Measurements from ENCODE around the gene NVL.

NVL gene

DNA sequence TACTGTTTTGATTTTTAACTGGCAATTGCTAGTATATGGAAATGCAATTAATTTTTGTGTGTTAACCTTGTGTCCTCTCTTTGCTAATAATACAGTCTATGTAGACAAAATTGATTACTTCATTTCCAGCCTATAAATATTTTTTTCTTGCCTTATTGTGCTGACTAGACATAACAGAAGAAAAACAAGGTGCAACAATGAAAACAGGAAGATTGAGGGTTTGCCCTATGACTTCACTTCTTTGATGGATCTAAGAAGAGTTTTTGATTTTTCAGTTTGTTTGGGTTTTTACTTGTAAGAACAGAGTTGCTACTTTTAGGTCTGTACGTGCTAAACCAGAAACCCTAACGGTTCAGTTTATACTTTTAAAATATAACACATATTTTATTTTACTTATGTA is 18.2 kb upstream of the NVL start:
- DNase-seq, result no peak
- TF ChIP-seq POLR2A (IDR thresholded peaks at IDR 0.05; ENCODE audit: low read length) (no peak), GATA1 (IDR thresholded peaks at IDR 0.05; ENCODE audit: low read depth, low read length) (no peak)

DNA sequence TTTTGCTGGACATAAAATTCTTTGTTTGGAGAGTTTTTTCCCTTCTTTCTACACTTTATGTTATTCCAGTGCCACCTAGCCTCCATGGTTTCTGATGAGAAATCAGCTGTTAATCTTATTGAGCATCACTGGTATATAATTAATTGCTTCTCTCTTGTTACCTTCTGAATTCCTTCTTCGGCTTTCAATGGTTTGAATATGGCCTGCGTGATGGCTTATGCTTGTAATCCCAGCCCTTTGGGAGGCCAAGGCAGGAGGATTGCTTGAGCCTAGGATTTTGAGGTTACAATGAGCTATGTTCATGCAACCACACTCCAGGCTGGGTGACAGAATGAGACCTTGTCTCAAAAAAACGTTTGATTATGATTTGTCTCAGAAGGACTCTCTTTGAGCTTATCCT is 13.7 kb upstream of the NVL start:
- DNase-seq, result peak; percentile 25 to 34
- no peak for TF ChIP-seq GATA1 (IDR thresholded peaks at IDR 0.05; ENCODE audit: low read depth, low read length)
- TF ChIP-seq POLR2A (IDR thresholded peaks at IDR 0.05; ENCODE audit: low read length), result no peak

DNA sequence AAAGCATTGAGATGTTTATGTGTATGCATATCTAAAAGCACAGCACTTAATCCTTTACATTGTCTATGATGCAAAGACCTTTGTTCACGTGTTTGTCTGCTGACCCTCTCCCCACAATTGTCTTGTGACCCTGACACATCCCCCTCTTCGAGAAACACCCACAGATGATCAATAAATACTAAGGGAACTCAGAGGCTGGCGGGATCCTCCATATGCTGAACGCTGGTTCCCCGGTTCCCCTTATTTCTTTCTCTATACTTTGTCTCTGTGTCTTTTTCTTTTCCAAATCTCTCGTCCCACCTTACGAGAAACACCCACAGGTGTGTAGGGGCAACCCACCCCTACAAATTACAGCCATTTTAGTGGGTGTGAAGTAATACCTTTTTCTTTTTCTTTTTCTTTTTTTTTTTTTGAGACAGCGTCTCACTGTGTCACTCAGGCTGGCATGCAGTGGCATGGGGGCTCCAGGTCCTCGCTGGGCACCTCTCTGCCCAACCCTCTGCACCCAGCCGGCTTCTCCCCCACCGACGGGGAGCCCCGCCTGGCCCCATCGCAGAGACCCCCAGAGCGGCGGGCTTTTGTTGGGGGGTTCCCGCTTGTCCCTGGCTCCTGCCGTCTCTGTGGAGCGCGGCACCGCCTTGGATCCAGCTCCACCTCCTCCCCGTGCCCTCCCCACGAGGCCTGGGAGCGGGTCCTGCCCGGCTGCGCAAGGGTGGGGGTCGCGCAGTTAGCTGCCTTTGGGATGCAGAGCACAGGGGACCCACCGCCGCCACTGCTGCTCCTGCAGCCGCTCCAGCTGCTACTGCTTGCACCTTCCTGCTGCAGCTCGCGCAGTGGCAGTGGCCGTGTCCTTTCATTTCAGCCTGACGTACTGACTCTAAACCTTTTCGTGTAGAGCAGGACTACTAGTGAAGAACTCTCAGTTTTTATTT is 10.7 kb upstream of the NVL start:
- peak; percentile 48 to 59 for DNase-seq

DNA sequence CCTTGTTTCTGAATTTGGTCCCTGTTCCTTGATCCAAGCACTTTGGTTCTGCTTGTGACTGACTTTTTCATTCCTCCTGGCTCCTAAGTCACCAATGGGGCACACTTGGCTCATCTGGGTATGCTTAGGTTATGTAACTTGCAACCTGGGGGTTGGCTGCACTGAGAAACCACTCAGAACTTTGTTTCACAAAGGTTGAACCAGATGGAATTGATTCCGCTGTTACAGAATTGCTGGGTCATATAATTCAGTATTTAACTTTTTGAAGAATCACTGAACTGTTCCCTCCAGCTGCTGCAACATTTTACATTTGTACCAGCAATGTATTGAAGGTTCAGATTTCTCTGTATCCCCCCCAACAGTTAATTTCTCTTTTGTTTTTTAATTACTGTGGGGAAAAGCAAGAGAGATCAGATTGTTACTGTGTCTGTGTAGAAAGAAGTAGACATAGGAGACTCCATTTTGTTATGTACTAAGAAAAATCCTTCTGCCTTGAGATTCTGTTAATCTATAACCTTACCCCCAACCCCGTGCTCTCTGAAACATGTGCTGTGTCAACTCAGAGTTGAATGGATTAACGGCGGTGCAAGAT is 9.6 kb upstream of the NVL start:
- TF ChIP-seq GATA1 (IDR thresholded peaks at IDR 0.05; ENCODE audit: low read depth, low read length), result no peak
- TF ChIP-seq POLR2A (IDR thresholded peaks at IDR 0.05; ENCODE audit: low read length), result no peak
- no peak for DNase-seq

DNA sequence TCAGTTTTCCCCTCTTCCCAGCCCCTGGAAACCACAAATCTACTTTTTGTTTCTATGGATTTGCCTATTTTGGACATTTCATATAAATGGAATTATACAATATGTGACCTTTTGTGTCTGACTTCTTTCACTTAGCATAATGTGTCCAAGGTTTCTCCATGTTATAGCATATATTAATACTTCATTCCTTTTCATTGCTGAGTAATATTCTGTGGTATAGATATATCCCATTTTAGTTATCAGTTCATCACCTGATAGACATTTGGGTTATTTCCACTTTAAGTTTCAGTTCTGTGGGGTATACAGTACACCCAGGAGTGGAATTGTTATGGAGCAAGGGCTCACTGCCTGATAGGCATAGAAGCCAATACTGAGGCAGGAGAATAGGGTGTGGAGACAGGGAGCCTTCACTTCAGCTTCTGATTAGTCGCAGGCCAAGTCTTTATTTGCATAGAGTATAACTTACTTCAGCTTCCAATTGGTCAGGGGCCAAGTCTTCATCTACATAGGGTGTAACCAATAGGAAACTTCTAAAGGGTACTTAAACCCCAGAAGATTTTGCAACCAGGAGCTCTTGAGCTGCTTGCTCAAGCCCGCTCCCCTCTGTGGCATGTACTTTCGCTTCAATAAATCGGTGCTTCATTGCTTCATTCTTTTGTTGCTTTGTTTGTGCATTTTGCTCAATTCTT is 8.3 kb upstream of the NVL start:
- peak; percentile 17 to 59 for DNase-seq
- TF ChIP-seq GATA1 (IDR thresholded peaks at IDR 0.05; ENCODE audit: low read depth, low read length) (no peak), POLR2A (IDR thresholded peaks at IDR 0.05; ENCODE audit: low read length) (no peak)

DNA sequence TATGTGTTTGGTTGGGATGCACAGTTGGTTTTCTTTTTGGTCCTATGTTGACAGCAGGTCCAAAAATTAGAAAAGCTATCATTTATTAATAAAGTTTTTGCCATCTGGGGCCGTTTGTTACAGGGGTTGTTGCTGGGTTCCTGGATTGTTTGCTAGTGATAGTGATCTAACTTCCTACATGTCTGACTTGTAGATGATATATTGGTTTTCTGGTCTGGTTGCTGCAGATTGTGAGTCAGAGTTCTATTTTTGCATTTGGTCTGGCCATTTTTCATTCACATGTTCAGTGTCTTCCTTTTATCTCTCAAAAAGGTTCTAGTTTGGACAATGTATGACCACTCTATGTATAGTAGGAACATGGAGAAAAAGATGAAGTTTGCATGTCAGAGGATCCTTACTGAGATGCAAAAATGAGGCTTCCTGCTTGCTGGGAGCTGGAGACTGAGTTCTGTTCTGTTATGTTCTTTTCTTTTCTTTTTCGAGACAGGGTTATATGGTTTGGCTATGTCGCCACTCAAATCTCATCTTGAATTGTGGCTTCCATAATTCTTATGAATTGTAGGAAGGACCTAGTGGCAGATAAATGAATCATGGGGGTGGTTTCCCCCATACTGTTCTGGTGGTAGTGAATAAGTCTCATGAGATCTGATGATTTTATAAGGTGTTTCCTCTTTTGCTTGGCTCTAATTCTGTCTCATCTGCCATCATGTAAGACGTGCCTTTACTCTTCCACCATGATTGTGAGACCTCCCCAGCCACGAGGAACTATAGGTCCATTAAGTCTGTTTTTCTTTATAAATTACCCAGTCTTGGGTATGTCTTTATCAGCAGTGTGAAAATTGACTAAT is 4.2 kb upstream of the NVL start:
- TF ChIP-seq POLR2A (IDR thresholded peaks at IDR 0.05; ENCODE audit: low read length) (no peak), GATA1 (IDR thresholded peaks at IDR 0.05; ENCODE audit: low read depth, low read length) (no peak)
- DNase-seq, result peak; percentile 52 to 81

DNA sequence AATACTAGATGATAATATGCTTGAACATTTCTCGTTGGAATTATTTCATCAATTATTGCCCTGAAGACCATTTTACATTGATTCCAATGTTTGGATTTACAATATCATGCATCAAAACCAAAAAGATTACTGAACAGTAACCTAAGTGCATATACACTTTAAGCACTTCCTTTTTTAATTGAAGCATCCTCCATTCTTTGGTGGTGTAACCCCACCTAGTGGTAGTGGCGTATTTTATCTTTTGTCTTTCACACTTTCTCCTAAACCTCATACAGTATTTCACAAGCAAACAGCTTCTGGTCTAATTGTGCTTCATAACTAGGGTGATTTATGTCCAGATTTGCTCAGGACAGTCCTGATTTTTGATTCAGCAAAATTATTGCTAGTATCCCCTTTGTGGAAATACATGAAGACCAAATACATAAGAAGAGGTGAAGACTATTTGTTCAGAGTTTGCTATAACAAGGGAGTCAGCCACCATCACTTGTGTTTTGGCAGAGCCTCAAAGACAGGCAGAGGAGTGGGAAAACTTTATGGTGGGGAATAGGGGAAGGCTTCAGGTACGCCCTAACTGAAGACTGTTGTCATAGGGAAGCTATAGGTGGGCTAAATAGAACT is 3.4 kb upstream of the NVL start:
- peak; percentile 74 to 82 for DNase-seq
- no peak for TF ChIP-seq GATA1 (IDR thresholded peaks at IDR 0.05; ENCODE audit: low read depth, low read length)
- TF ChIP-seq POLR2A (IDR thresholded peaks at IDR 0.05; ENCODE audit: low read length), result no peak

DNA sequence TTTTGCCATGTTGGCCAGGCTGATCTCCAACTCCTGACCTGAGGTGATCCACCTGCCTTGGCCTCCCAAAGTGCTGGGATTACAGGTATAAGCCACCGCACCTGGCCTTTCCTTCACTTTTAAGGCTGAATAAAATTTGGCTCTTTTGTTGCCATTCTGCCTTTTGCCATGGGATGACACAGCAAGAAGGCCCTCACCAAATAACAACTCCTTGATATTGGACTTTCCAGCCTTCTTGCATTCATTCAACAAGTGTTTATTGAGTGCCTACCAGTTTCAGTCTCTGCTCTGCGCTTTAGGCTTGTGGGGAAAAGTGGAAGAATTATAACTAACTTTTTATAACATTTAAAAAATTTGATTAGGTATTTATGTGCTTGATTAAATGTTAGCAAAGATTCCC is 1.9 kb upstream of the NVL start:
- no peak for TF ChIP-seq GATA1 (IDR thresholded peaks at IDR 0.05; ENCODE audit: low read depth, low read length)
- no peak for TF ChIP-seq POLR2A (IDR thresholded peaks at IDR 0.05; ENCODE audit: low read length)
- DNase-seq, result no peak

DNA sequence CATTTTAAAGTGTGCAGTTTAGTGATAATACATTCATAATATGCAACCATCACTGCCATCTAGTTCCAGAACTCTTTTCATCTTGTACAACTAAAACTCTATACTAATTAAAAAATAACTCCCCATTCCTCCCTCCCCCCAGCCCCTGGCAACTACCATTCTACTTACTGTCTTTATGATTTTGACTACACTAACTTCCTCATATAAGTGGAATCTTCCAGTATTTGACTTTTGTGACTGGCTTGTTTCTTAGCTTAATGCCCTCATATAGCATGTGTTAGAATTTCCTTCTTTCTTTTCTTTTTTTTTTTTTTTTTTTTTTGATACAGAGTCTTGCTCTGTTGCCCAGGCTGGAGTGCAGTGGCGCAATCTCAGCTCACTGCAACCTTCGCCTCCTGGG is 1.4 kb upstream of the NVL start:
- TF ChIP-seq GATA1 (IDR thresholded peaks at IDR 0.05; ENCODE audit: low read depth, low read length) (no peak), POLR2A (IDR thresholded peaks at IDR 0.05; ENCODE audit: low read length) (no peak)
- no peak for DNase-seq

DNA sequence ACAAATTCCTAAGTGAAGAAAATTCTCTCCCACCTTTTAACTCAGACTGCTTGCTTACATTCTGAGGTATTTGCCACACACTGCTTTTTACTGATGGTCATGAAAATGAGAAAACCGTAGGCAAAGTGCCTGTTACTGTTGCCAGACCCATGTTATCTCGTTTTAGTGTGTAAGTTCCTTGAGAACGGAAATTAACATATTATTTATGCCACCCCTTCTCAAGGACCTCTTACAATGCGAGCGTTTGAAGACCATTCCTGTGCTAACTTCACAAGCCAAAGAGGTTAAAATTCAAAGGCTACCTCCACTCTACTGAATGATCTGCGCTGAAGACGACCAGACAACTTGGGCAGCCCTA is 509 bp downstream of the NVL start:
- DNase-seq, result no peak

DNA sequence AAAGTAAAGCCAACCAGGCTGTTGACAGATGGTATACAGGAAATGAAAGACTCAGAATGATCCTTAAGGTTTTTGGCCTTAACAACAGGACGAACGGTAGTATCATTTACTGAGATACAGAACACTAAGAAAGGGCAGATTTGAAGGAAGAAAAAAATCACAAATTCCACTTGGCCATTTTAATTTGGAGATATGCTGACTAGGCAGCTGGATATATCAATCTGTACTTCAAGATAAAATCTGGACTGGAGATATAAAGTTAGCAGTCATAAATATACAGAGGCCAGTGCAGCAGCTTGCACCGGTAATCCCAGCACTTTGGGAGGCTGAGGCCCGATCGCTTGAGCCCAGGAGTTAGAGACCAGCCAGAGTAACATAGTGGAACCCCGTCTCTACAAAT is 1.3 kb downstream of the NVL start:
- TF ChIP-seq GATA1 (IDR thresholded peaks at IDR 0.05; ENCODE audit: low read depth, low read length), result no peak
- no peak for TF ChIP-seq POLR2A (IDR thresholded peaks at IDR 0.05; ENCODE audit: low read length)
- no peak for DNase-seq

More for the DNA sequence above, 509 bp downstream of the NVL start:
- no peak for TF ChIP-seq GATA1 (IDR thresholded peaks at IDR 0.05; ENCODE audit: low read depth, low read length)
- TF ChIP-seq POLR2A (IDR thresholded peaks at IDR 0.05; ENCODE audit: low read length), result no peak

DNA sequence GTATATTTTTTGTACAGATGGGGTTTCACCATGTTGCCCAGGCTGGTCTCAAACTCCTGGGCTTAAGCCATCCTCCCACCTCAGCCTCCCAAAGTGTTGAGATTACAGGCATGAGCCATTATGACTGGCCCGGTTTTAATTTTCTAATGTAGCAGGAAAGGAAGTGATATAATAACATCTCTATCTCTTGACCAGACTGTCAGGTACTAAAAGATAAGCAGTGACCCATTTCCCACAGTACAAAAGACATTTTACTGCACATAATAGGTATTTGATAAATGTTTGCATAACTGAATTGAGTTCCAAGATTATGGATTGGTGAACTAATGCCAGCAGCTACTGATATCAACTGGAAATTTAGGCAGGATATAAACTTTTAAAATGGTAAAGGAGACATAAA is 4.0 kb downstream of the NVL start:
- no peak for TF ChIP-seq GATA1 (IDR thresholded peaks at IDR 0.05; ENCODE audit: low read depth, low read length)
- no peak for TF ChIP-seq POLR2A (IDR thresholded peaks at IDR 0.05; ENCODE audit: low read length)
- DNase-seq, result no peak

DNA sequence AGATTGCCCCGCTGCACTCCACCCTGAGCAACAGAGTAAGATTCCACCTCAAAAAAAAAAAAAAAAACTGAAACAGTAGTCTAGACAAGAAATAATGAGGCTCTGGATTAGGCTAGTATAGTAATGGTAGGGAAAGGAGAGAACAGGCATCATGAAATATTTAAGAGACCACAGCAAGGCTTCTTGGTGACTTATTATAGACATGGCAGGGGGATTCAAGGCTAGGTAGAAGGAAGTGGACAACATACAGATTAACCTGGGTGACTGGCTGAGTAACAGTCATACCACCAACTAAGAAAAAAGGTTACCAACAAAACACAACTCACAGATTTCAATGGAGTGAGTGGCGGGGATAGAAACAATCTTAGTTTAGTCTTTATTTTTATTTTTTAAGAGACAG is 8.3 kb downstream of the NVL start:
- TF ChIP-seq POLR2A (IDR thresholded peaks at IDR 0.05; ENCODE audit: low read length) (no peak), GATA1 (IDR thresholded peaks at IDR 0.05; ENCODE audit: low read depth, low read length) (no peak)
- DNase-seq, result no peak
